NCI-H2081 treated with DMSO at 0.1 percent for 48 hours (cell line): Measurements from ENCODE around the gene PLAU.
"Not testable (repeated sequence)": the region's sequence is repeated elsewhere in the genome, so short reads cannot be mapped to it uniquely, and the experiment has no call there.

Experiments used
- DNase-seq: peaks from one replicate; lab custom pipeline; 2025; lab: John Stamatoyannopoulos, UW

The PLAU gene

GRCh38 chr10:73876971-73877370, 34.0 kb upstream of the PLAU start:
- DNase-seq = no peak

GRCh38 chr10:73877533-73878160, 33.3 kb upstream of the PLAU start:
- DNase-seq = no peak

DNA sequence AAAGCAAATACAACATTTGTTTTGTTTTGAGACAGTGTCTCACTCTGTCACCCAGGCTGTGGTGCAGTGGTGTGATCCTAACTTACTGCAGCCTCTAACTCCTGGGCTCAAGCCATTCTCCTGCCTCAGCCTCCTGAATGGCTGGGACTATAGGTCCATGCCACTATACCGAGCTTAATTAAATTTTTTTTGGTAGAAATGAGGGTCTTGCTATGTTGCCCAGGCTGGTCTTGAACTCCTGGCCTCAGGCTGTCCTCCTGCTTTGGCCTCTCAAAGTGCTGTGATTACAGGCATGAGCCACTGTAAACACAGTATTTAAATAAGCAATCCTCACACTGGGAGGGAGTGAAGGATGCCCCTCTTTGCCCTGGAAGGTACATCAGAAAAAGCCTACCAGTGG, 32.6 kb upstream of the PLAU start:
- DNase-seq = no peak

- DNase-seq = no peak
Observed at GRCh38 chr10:73879296-73880173, 31.4 kb upstream of the PLAU start.

- DNase-seq = no peak
Observed at GRCh38 chr10:73881221-73881919, 29.6 kb upstream of the PLAU start.

GRCh38 chr10:73884017-73884416, 26.9 kb upstream of the PLAU start:
- DNase-seq = no peak

DNA sequence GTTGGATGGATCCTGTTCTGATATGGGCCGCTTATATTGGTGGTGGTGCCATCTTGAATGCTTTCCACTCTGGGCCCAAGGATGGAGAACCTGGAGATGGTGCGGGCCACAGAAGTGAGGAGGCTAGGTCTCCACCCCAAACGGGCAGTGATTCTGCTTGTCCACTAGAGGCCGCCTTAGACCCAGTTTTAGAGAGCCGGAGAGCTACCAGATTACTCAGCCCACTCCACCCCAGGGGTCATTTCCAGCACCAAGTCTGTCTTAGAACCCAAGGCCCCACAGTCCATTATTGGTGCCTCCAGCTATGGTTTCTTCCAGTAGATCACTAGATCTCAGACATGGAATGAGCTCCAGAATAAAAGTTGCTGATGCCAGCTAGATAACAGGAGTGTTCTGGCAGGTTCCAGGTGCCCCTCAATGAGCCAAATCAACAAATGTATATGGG, 24.8 kb upstream of the PLAU start:
- no peak for DNase-seq

- DNase-seq = no peak
Observed at GRCh38 chr10:73886661-73887293, 24.2 kb upstream of the PLAU start.

GRCh38 chr10:73887294-73888039, 23.5 kb upstream of the PLAU start:
- DNase-seq = no peak

GRCh38 chr10:73888514-73888913, 22.4 kb upstream of the PLAU start:
- DNase-seq = no peak

DNA sequence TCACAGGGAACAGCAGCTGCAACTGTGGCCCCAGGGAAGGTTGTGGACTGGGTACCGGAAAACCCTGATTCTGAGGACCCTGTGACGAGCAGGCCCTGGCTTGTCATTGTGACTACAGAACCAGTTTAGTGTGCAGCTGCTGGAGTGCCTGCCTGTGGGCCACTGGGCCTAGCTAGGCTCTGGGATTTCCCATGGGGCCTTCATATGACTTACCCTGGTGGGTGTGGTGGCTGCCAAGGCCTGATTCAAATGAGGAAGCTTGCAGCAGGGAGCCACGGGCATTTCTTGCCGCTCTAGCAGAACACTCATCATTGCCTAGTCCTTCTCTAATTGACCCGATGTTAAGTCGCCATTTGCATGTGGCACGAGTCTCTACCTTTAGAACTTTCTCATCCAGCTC, 21.9 kb upstream of the PLAU start:
- DNase-seq = no peak

- not testable (repeated sequence) for DNase-seq
Observed at GRCh38 chr10:73889416-73889815, 21.5 kb upstream of the PLAU start.

GRCh38 chr10:73890261-73890660, 20.7 kb upstream of the PLAU start:
- no peak for DNase-seq

- not testable (repeated sequence) for DNase-seq
Observed at GRCh38 chr10:73890830-73891229, 20.1 kb upstream of the PLAU start.

DNA sequence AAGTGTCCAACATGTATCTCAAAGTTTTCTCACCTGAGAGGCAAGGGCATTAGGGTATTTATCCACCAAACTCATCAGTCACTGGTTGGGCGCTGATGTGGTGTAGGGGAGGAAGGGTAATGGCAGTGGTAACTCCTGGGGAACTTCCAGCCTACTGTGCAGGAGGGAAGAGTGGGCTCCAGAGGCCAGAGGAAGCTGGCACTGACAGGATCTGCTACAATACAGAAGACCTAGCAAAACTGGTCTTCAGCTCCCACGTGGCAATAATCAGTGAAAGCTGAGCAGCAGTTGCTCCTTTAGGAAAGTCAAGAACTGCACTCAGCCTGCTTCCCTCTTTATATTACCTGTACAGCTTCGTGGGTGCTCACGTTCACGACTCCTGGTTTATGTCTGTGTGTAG, 19.4 kb upstream of the PLAU start:
- no peak for DNase-seq

DNA sequence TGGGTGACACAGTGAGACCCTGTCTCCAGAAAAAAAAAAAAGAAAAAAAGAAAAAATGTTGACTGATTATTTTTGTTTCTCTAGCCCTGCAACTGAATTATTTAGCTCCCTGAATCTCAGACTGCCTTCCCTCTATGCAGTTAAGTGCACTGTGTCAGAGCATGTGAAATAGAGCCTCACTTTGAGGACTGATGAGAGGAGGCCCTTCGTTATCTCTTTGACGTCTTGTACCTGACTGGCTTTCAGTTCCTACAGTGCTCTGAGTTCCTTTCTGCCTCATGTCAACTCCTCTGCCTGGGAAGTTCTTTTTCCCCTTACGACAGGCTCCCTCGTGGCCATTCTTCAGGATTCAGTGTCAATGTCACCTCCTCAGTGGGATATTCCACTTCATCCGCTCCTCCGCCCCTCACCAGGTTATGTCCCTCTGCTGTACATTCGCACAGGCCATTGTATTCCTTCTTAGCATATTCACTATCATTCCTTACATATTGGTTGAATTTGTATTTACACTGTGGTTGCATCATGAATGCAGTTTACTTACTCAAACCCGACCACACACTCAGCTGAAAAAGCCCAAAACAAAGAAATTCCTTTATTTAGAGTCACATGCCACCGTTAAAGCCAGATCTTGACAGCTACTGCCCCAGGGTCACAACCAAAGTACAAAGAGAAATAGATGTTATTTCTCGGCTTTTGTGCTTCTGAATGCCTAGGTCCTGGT, 18.5 kb upstream of the PLAU start:
- DNase-seq = no peak

DNA sequence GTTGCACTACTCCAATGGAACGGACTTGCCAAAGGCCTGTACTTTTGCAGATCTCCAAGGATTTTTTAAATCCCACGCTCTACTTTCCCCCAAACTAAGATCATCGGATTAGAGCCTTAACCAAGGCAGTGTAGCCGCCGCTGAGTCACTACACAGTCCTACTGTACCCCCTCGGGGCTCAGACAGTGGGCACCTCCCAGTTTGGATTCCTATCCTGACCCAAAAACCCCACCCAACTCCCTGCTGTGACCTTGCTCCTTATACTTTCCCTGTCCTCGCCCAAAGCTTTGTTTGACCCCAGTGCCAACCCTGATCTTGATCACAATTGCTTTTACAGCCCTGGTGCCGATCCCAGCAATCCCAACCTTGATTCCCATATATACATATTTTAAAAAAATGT, 17.5 kb upstream of the PLAU start:
- DNase-seq = no peak

DNA sequence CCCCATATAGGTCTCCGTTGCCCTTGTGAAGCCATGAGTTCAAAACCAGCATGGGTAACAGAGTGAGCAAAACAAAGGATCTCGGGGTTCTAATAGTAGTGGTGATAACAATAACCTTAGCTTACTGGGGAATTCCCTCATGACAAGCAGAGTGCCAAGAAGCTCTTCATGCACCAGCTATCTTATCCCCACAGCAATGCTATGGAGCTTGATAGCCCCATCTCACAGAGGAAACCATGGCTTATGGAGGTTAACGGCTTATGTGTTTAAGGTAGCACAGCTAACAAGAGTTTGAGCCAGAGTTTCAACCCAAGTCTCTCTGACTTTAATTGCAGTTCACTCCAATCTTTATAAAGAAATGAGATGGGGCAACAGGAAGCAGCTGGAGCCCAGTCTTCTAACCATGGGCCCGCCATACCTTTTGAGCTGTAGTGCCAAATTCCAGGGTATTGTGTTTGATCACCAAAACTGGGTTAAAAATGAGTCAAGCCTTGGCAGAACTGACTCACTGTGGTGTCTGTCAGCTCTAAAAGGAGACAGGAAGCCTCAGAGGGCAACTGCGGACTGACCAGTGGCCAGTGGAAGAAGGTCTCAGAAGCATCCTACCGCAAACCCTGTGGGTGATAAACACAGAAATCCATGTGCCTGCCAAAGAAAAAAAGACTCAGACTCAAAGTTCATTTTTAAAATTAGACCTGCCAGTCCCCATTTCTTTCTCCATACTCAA, 16.5 kb upstream of the PLAU start:
- DNase-seq = no peak

- not testable (repeated sequence) for DNase-seq
Observed at GRCh38 chr10:73895381-73895780, 15.6 kb upstream of the PLAU start.

DNA sequence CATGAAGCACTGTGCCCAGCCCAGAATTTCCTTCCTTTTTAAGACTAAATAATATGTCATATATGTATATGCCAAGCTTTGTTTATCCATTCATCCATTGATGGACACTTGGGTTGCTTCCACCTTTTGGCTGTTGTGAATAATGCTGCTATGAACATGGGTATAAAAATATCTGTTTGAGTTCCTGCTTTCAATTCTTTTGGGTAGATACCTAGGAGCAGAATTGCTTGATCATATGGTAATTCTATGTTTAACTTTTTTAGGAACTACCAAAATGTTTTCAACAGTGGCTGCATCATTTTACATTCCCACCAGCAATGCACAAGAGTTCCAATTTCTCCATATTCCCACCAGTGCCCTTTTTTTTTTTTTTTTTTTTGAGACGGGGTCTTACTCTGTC, 13.2 kb upstream of the PLAU start:
- DNase-seq = no peak
